ENCODE measurements around the gene PTPRB.

DNA sequence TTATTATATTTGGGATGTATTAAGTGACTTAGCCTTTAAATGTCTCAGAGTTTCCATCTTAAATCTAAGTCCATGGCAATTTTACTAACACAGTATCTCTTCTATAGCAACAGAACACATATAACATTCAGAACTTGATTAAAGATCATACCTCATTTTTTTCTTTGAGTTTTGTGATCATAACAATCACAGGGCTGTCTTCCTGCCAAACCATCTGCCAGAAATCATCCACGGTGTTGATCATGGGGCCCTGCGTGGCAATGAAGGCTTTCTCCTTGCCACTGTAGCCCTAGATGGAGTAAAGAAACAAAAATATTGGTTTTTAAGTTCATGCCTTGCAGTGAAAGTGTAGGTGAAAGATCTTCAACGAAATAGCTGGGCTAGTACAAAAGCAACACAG is 46.7 kb upstream of the PTPRB start:
- TF ChIP-seq, protein P1, sequence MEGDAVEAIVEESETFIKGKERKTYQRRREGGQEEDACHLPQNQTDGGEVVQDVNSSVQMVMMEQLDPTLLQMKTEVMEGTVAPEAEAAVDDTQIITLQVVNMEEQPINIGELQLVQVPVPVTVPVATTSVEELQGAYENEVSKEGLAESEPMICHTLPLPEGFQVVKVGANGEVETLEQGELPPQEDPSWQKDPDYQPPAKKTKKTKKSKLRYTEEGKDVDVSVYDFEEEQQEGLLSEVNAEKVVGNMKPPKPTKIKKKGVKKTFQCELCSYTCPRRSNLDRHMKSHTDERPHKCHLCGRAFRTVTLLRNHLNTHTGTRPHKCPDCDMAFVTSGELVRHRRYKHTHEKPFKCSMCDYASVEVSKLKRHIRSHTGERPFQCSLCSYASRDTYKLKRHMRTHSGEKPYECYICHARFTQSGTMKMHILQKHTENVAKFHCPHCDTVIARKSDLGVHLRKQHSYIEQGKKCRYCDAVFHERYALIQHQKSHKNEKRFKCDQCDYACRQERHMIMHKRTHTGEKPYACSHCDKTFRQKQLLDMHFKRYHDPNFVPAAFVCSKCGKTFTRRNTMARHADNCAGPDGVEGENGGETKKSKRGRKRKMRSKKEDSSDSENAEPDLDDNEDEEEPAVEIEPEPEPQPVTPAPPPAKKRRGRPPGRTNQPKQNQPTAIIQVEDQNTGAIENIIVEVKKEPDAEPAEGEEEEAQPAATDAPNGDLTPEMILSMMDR (conservative IDR thresholded peaks at IDR 0.05; ENCODE audit: low read depth, low read length), result no peak
- no peak for TF ChIP-seq EZH2 (IDR thresholded peaks at IDR 0.05; ENCODE audit: borderline replicate concordance, low read depth, low read length, poor library complexity, severe bottlenecking)
